GM19468 (cell line): ENCODE data around the gene SLA2.
"Not testable (repeated sequence)": the region's sequence is repeated elsewhere in the genome, so short reads cannot be mapped to it uniquely, and the experiment has no call there.

Source experiments
- ATAC-seq: cut with Tn5 transposase; IDR thresholded peaks from one replicate; pipeline ENCODE4 v1.9.1; 2021; ENCODE audit warnings: mild to moderate bottlenecking, moderate library complexity, moderate number of reproducible peaks; ENCODE audit not compliant: unreplicated experiment; ENCODE audit errors: extremely low read depth

SLA2 gene

GRCh38 chr20:36578356-36579041 lies 67.5 kb downstream of the SLA2 start:
- ATAC-seq, result no peak

- no peak for ATAC-seq
Measured at GRCh38 chr20:36576081-36576445, 69.9 kb downstream of the SLA2 start.

- ATAC-seq, result no peak
Measured at GRCh38 chr20:36574366-36575135, 71.4 kb downstream of the SLA2 start.

GRCh38 chr20:36573798-36574365 lies 72.1 kb downstream of the SLA2 start:
- no peak for ATAC-seq

GRCh38 chr20:36573103-36573797 lies 72.7 kb downstream of the SLA2 start, which contains the start of gene TGIF2:
TGIF2 (plus strand) TSS chr20:36573597; CDS start chr20:36578775, 5,178 bp downstream.
- peak; percentile 72 for ATAC-seq

GRCh38 chr20:36572701-36573102 lies 73.3 kb downstream of the SLA2 start:
- ATAC-seq, result no peak

- no peak for ATAC-seq
Measured at GRCh38 chr20:36571564-36572504, 74.2 kb downstream of the SLA2 start.

- ATAC-seq, result no peak
Measured at GRCh38 chr20:36569847-36570429, 76.1 kb downstream of the SLA2 start.

- ATAC-seq, result no peak
Measured at GRCh38 chr20:36565520-36565919, 80.5 kb downstream of the SLA2 start.

GRCh38 chr20:36564726-36565121 lies 81.3 kb downstream of the SLA2 start:
- ATAC-seq, result not testable (repeated sequence)

GRCh38 chr20:36564078-36564725 lies 81.8 kb downstream of the SLA2 start:
- ATAC-seq, result not testable (repeated sequence)

- no peak for ATAC-seq
Measured at GRCh38 chr20:36563374-36563773, 82.6 kb downstream of the SLA2 start.

- ATAC-seq, result no peak
Measured at GRCh38 chr20:36562724-36563123, 83.3 kb downstream of the SLA2 start.
